ENCODE measurements around the gene STK11.

STK11 gene

GRCh38 chr19:1274081-1274851 is 68.7 kb downstream of the STK11 start:
- no peak for ATAC-seq
- DNase-seq: peak; percentile 21

DNA sequence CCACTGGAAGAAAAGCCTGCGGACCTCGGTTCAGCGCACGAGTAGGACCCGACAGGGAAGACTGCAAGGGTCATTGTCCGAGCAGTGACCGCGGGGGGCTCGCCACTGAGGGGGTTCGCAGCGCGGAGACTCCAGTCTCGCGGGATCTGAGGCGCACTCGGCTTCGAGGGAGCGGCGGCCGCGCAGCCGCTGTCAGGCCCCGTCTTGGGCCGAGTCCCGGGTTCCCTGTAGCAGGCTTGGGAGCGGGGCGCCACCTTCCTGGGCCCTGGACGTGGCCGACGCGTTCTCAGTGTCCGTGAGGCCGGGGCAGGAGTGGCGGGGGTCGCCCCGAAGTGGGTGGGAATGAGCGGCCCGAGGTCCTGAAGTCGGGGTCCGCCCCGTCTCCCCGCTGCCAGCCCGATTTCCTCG is 69.3 kb downstream of the STK11 start:
- DNase-seq: peak; percentile 24

DNA sequence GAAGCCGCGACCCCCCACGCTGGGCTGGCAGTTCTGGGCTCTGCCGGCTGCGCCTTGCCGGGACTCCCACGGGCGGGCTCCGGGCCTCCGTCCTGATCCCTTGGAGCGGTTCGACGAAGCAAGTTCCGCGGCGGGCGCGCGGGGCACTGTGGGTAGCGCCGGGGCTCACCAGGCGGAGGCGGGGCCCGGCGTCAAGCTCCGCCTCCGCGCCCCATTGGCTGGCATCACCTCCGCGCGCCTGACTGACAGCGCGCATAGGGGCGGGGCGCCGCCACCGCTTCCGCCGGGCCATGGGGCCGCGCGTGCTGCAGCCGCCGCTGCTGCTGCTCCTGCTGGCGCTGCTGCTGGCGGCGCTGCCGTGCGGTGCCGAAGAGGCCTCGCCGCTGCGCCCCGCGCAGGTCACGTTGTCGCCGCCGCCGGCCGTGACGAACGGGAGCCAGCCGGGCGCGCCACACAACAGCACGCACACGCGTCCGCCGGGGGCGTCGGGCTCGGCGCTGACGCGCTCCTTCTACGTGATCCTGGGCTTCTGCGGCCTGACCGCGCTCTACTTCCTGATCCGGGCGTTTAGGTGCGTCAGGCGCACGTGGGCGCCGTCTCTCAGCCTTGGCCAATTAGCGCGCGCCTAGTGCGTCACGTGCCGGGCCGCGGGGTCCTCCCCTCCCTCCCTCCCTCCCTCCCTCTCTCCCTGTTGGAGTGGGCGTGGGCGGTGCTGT is 69.8 kb downstream of the STK11 start, which contains the start of gene FAM174C:
Gene FAM174C (plus strand): TSS at position 271 of the 716 bp plus-strand sequence. CDS start 20 bp downstream, at position 291.
- peak; percentile 97 for DNase-seq
- ATAC-seq: peak; percentile 87

More for the DNA sequence above, 69.3 kb downstream of the STK11 start:
- ATAC-seq: no peak

- ATAC-seq (no peak), DNase-seq (no peak)
Observed at GRCh38 chr19:1275976-1276627, 70.5 kb downstream of the STK11 start.

DNA sequence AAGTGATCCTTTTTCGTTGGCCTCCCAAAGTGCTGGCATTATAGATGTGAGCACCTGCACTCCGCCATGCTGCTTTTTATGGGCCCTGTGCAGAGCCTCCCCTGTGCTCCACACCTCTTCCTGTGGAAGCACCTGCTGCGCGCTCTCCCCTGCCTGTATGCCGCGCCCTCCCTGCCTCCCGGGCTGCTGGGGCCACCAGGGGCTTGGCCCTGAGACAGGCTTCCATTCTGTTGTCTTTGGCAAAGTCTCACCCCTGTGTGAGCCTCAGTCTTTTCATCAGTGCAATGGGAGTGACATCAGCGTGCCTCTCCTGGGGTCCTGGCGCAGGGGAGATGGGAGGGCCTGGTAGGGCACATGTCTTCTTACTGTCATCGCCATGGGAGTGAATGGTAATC is 71.0 kb downstream of the STK11 start:
- ATAC-seq (no peak), DNase-seq (peak; percentile 53)

GRCh38 chr19:1277061-1277460 is 71.5 kb downstream of the STK11 start:
- ATAC-seq (no peak), DNase-seq (peak; percentile 19)

Measured in stimulated activated naive CD8-positive, alpha-beta T cell treated with anti-CD3 and anti-CD28 coated beads, Interleukin-15, Interleukin-2, amounts not matched to agents 100 U/mL and 50 U/mL, for 24 hours (primary cell).